DOHH2 (cell line): ENCODE measurements around the gene GALE.

Experiments
- EZH2phosphoT487 ChIP-seq: fragments of 200-600 bp; sonication (generic); IDR thresholded peaks from 2 replicates; pipeline ENCODE4 v1.6.1; 2017; ENCODE audit warnings: borderline replicate concordance, mild to moderate bottlenecking, antibody characterized with exemption, low read length, moderate library complexity, mixed read lengths
- TF ChIP-seq, protein P1 (sequence below): fragments of 200-600 bp; sonication (generic); IDR thresholded peaks from one replicate; pipeline ENCODE4 v1.5.1; 2014; ENCODE audit warnings: antibody characterized with exemption, mild to moderate bottlenecking, low read depth, low read length; ENCODE audit not compliant: poor library complexity, severe bottlenecking

DNA sequence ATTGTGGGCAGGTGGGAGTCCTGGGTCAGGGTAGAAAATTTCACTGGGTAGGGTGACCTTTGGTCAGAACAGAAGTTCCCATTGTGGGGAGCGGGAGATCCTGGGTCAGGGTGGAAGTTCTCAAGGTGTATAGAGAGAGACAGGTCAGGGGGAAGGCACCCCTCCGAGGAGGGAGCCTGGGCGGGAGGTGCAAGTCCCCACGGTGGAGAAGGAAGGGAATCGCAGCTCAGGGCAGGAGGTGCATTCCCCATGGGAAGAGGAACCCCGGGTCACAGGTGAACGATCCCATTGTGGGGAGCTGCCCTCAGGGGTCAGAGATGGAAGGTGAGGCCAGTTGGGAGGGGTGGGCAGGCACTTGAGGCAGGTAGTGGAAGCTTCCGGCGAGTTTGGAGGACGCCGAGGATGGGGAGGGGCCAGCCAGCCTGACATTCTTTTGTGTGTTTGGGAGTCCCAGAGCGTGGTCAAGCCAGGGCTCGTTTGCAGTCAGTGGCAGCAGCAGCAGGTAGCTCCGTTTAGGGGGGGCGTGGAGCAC, 9.0 kb downstream of the GALE start:
- TF ChIP-seq, protein P1, sequence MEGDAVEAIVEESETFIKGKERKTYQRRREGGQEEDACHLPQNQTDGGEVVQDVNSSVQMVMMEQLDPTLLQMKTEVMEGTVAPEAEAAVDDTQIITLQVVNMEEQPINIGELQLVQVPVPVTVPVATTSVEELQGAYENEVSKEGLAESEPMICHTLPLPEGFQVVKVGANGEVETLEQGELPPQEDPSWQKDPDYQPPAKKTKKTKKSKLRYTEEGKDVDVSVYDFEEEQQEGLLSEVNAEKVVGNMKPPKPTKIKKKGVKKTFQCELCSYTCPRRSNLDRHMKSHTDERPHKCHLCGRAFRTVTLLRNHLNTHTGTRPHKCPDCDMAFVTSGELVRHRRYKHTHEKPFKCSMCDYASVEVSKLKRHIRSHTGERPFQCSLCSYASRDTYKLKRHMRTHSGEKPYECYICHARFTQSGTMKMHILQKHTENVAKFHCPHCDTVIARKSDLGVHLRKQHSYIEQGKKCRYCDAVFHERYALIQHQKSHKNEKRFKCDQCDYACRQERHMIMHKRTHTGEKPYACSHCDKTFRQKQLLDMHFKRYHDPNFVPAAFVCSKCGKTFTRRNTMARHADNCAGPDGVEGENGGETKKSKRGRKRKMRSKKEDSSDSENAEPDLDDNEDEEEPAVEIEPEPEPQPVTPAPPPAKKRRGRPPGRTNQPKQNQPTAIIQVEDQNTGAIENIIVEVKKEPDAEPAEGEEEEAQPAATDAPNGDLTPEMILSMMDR = no peak
- no peak for TF ChIP-seq EZH2phosphoT487
